A673 (cell line): ENCODE measurements around the gene GABRG3.

Experiments
- CTCF ChIP-seq: fragments of 300-800, 200-600 bp; sonication (generic); conservative IDR thresholded peaks from 2 replicates; pipeline ENCODE4 v1.5.1; 2017; ENCODE audit warnings: low read depth, mild to moderate bottlenecking, antibody characterized with exemption, low read length, moderate library complexity, mixed read lengths
- EZH2 ChIP-seq: fragments of 200-600 bp; sonication (generic); IDR thresholded peaks from 2 replicates; pipeline ENCODE4 v1.6.1; 2017; ENCODE audit warnings: borderline replicate concordance, low read depth, mild to moderate bottlenecking, mixed read lengths, antibody characterized with exemption, low read length; ENCODE audit not compliant: poor library complexity, severe bottlenecking

GRCh38 chr15:27464941-27465612 lies 494.1 kb downstream of the GABRG3 start:
- no peak for TF ChIP-seq CTCF
- TF ChIP-seq EZH2 = no peak
